ENCODE measurements around the gene WWOX. TPM values are rescaled to one million over a fixed set of nuclear protein-coding genes. Genes with fewer than 3 reads are reported as not detected.

Gene WWOX
- total and polyA plus RNA-seq, 2 of the 4 experiments (the other 2 are of a cell fraction), result 2.7 to 5.4 TPM

DNA sequence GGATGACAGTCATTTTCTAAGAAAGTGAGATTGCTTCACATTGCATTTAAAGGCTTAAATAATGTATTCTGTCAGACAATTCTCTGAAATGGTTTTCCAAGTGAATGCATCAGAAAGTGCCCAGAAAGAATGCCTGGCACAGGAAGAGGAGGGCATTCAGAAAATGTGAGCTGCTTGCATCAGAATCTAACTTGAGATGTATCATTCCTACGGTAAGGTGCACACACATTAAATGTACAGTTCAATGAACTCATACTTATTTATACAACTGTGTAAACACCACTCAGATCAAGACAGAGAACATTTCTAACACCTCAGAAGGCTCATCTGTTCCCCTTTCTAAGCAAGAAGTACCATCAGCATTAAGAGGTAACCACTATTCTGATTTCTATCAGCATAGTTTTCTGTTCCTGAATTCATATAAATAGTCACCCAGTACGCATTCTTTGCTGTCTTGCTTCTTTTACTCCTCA is 863.0 kb downstream of the WWOX start:
- Histone ChIP-seq H3K79me1 (ENCODE audit: low read depth in 1 of 2, low read length in 2 of 2) (no peaks in the 10 kb centered on the region), H3K9me1 (ENCODE audit: insufficient read depth, low read length) (no peaks in the 10 kb centered on the region), H4K20me1 (ENCODE audit: insufficient read depth, low read length) (no peaks in the 10 kb centered on the region), H2BK120ac (ENCODE audit: low read depth, low read length) (no peak overlapping the region), H2AK5ac (ENCODE audit: low read depth, low read length) (no peak overlapping the region), H2BK5ac (ENCODE audit: low read depth, low read length, poor library complexity, severe bottlenecking) (no peak overlapping the region), H3K27me3 (ENCODE audit: control insufficient read depth, insufficient read depth, low read length) (no peaks in the 10 kb centered on the region), H2AFZ (replicated peaks; ENCODE audit: low read length, poor library complexity) (no peak overlapping the region), H3K23ac (ENCODE audit: low read depth, low read length) (no peak overlapping the region), H2AK9ac (replicated peaks; ENCODE audit: low read depth, low read length, poor library complexity) (no peak overlapping the region), H3K4me3 (ENCODE audit: insufficient read depth, low read depth, low read length) (no peak overlapping the region), H3K4me1 (ENCODE audit: control insufficient read depth, insufficient read depth, low read length) (no peaks in the 10 kb centered on the region), H3K36me3 (ENCODE audit: control insufficient read depth, insufficient read depth, low read length) (no peaks in the 10 kb centered on the region), H3K9ac (ENCODE audit: low read depth, low read length) (no peak overlapping the region), H4K5ac (ENCODE audit: low read depth, low read length) (no peak overlapping the region), H3K14ac (replicated peaks; ENCODE audit: low read depth, low read length) (no peak overlapping the region), H3K56ac (ENCODE audit: extremely low read depth, insufficient read depth, low read length) (no peak overlapping the region), H2BK15ac (ENCODE audit: low read depth, low read length) (no peak overlapping the region), H3K18ac (ENCODE audit: low read depth, low read length) (no peak overlapping the region), H2BK20ac (ENCODE audit: low read depth, low read length) (no peak overlapping the region), H4K91ac (ENCODE audit: insufficient read depth, low read depth, low read length) (no peak overlapping the region), H3K27ac (ENCODE audit: insufficient read depth, low read length) (no peak overlapping the region), H3K9me3 (ENCODE audit: control insufficient read depth, insufficient read depth, low read length) (peaks cover 12% of the 10 kb centered on the region), H3K4me2 (ENCODE audit: low read depth, low read length) (no peak overlapping the region), H4K8ac (ENCODE audit: low read depth in 2 of 2, low read length in 2 of 2) (no peak overlapping the region), H3K4ac (ENCODE audit: low read depth, low read length) (no peak overlapping the region)
- in situ Hi-C loops (cut with MboI; ENCODE audit: low sequenced_read_pairs), result no loop called here
- WGBS, 2 experiments (ENCODE audit: extremely low coverage in 2 of 2, insufficient read length in 1 of 2), result no CpG with 5 or more reads among the region's 2 CpGs
- ChIA-PET POLR2A (ENCODE audit: unreplicated experiment) (no interaction called here), CTCF (no interaction called here)
- intact Hi-C loops (cut with micrococcal nuclease), result no loop called here
- dilution Hi-C loops (cut with HindIII; ENCODE audit: low sequenced_read_pairs, unreplicated experiment), result no loop called here
- TF ChIP-seq MAFK (IDR thresholded peaks at IDR 0.05; ENCODE audit: low read depth, low read length), result no peak
- no peak for TF ChIP-seq RCOR1 (IDR thresholded peaks at IDR 0.05; ENCODE audit: insufficient replicate concordance, low read length)
- no peak for TF ChIP-seq MAZ (IDR thresholded peaks at IDR 0.05; ENCODE audit: borderline replicate concordance, low read depth, low read length)
- no peak for TF ChIP-seq CHD1 (IDR thresholded peaks at IDR 0.05; ENCODE audit: low read depth, low read length)
- TF ChIP-seq, protein P1, sequence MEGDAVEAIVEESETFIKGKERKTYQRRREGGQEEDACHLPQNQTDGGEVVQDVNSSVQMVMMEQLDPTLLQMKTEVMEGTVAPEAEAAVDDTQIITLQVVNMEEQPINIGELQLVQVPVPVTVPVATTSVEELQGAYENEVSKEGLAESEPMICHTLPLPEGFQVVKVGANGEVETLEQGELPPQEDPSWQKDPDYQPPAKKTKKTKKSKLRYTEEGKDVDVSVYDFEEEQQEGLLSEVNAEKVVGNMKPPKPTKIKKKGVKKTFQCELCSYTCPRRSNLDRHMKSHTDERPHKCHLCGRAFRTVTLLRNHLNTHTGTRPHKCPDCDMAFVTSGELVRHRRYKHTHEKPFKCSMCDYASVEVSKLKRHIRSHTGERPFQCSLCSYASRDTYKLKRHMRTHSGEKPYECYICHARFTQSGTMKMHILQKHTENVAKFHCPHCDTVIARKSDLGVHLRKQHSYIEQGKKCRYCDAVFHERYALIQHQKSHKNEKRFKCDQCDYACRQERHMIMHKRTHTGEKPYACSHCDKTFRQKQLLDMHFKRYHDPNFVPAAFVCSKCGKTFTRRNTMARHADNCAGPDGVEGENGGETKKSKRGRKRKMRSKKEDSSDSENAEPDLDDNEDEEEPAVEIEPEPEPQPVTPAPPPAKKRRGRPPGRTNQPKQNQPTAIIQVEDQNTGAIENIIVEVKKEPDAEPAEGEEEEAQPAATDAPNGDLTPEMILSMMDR (conservative IDR thresholded peaks at IDR 0.05; ENCODE audit: low read depth, low read length), result no peak
- TF ChIP-seq NFE2L2 (IDR thresholded peaks at IDR 0.05; ENCODE audit: low read depth, low read length), result no peak
- TF ChIP-seq, protein P2, sequence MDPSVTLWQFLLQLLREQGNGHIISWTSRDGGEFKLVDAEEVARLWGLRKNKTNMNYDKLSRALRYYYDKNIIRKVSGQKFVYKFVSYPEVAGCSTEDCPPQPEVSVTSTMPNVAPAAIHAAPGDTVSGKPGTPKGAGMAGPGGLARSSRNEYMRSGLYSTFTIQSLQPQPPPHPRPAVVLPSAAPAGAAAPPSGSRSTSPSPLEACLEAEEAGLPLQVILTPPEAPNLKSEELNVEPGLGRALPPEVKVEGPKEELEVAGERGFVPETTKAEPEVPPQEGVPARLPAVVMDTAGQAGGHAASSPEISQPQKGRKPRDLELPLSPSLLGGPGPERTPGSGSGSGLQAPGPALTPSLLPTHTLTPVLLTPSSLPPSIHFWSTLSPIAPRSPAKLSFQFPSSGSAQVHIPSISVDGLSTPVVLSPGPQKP (IDR thresholded peaks at IDR 0.05; ENCODE audit: borderline replicate concordance, low read depth, low read length), result no peak
- no peak for TF ChIP-seq SMC3 (IDR thresholded peaks at IDR 0.05; ENCODE audit: low read depth, low read length)
- no peak for TF ChIP-seq MXI1 (IDR thresholded peaks at IDR 0.05; ENCODE audit: borderline replicate concordance, low read depth, low read length)
- TF ChIP-seq POLR2A (IDR thresholded peaks at IDR 0.05; ENCODE audit: low read depth, low read length), result no peak
- no peak for DNase-seq
- BruUV-seq (replicated peaks), result no TSS peak
- ATAC-seq (ENCODE audit: low read depth), result no peak
